Epidermal melanocyte (primary cell): Measurements from ENCODE around the gene COPZ1.
"Not testable (repeated sequence)": the region's sequence is repeated elsewhere in the genome, so short reads cannot be mapped to it uniquely, and the experiment has no call there.

Experiments used
- DNase-seq: peaks from one replicate; pipeline ENCODE4 v3.0.0; 2011; ENCODE audit warnings: low spot score; ENCODE audit not compliant: insufficient read length

Gene COPZ1

GRCh38 chr12:54331461-54331860 is 6.5 kb downstream of the COPZ1 start:
- peak; percentile 41 for DNase-seq

GRCh38 chr12:54333420-54334034 is 8.6 kb downstream of the COPZ1 start:
- no peak for DNase-seq

GRCh38 chr12:54337280-54337842 is 12.4 kb downstream of the COPZ1 start:
- no peak for DNase-seq

DNA sequence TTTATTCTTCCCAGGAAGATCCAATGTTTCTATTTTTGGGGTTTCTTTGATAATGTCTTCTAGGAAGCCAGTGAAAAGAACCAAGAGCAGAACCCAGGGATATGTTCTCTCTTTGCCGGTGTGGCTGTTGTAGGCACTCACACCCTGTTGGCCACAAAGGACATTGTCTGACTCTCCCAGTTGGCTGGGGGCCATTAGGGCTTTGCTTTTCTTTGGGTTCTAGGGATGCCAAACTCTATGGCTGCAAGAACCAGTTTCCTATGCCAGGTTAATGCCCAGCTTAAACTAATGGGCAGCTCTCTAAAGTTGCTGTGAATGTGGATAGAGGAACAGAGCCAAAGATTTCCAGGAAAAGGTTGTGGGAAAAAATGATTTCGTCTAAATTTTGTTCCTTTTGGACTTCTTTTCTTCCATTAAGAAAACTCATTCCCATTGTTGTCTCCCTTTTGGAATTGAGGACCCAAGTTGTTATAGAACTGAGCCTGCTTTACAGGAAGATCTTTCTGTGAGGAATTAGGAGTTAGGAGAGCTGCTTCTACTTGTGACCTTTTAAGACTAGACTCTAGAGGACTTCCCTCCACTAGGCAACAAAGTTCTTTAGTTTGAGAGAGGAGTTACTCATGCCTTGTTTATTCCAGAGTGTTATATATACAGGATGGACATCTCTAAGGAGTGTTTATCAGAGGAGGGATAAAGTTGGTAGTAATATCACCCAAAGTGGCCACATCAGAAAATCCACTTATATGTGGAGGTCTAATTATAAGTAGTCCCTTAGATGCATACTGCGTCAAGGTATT is 13.1 kb downstream of the COPZ1 start:
- no peak for DNase-seq

DNA sequence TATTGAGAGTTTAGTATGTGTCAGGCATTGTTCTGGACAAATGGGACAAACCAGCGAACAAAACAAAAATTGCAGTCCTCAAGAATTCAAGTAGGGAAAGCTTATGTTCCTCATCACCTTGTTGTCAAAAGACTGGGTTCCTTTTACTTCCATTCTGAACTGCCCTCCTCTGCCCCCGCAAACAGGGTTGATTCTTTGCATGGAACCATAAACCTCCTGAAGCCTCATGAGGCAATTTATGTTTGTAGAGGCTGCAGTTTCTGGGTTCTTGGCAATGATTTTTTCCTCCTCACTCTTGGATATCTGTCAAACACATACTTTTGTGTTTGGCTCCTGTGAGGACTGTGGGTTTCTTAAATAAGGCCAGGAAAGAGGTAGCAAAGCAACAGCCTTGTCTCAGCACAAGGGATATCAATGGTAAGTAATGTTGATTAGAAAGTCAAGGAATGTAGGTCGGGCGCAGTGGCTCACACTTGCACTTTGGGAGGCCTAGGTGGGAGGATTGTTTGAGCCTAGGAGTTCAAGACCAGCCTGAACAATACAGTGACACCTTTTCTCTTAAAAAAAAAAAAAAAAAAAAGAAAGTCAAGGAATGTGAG is 13.9 kb downstream of the COPZ1 start:
- no peak for DNase-seq

- no peak for DNase-seq
These were observed 15.9 kb downstream of the COPZ1 start for GRCh38 chr12:54340846-54341245.

DNA sequence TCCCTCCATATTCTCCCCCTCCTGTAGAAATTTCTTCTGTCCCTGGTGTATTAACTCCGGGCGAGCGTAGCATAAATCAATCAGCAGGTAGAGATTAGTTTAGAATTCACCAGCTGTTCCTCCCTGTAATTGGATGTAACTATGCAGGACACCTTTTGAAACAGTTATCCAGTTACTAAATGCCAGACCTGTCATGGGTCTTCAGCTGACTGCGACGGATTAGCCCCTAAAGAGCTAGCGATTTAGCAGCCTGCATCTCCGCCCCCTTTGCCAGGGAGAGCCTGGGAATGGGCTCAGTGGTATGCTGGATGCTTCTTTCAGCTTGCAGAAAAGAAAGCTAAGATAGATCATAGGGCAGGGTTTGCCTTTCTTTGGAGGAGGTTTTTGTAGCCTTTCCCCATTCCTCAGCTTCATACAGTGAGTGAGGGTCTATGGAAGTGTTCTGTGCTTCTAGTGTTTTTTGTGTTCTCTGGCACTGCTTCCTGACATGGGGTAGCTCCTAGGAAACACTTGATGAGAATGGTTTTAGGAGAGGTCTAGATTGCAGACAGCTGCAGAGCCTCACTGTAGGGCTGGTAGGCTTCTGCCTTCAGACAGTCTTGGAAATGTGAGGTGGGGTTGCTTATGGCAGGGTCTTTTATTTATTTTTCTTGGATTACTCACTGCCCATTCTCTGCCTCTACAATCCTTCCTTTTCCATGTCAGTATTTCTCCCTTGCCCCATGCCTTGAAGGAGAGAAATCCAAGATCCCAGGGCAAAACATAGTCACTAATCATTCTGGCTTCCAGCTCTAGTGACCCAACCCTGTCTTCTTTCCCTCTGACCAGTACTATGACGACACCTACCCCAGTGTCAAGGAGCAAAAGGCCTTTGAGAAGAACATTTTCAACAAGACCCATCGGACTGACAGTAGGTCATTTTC is 16.7 kb downstream of the COPZ1 start:
- DNase-seq, result no peak

DNA sequence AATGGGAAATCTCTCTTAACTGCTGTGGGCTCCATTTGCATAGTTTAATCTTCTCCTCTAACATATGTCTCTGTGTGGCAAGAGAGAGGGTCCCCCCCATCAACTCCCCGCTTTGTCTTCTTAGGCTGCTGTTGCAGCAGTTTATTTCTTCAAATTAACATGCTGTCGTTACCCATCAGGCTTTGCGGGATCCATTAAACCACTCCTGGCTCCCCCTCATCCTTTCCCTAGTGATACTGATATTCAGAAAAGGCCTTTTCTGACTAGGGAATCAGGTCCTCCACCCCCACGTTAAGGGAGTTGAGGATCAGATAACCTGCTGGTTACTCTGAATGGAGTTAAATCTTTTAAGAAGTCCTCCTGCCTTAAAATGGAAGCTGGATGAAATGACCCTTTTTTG is 24.1 kb downstream of the COPZ1 start:
- no peak for DNase-seq

DNA sequence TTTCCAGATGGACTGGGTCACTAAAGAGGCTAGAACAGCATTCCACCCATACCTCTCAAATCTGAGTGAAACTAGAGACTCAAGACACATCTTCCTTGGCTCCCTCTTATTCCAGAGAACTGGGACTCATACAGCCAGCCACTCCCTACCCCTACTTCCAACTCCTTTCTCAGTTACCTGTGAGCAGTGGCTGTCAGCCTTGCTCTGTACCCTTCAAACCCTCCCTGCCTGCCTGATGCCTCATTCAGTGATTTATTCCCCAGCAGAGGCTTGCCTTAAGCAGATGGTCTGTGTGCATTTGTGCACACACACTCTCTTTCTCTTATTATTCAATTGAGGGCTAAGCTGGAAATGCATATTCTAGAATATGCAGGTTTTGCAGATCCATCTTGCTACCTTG is 24.7 kb downstream of the COPZ1 start:
- no peak for DNase-seq

GRCh38 chr12:54350743-54351142 is 25.8 kb downstream of the COPZ1 start:
- DNase-seq, result no peak

DNA sequence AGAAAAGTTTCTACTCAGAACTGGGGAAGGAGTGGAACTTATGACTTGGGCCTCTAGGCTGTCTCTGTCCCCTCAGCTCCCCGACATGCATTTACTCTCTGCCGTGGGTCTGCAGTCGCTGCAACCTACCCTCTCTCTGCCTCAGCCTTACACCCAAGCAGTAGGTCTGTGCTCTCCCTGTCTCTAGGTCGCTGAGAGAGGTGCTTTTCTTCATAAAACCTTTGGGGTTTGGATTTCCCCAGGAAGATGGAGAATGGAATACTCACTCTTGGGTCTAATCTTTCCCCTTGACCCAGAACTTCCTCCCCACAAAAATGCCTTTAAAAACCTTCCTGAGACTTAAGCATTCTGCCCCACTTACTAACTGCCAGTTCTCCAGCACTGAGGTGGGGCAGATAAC is 26.4 kb downstream of the COPZ1 start:
- no peak for DNase-seq

DNA sequence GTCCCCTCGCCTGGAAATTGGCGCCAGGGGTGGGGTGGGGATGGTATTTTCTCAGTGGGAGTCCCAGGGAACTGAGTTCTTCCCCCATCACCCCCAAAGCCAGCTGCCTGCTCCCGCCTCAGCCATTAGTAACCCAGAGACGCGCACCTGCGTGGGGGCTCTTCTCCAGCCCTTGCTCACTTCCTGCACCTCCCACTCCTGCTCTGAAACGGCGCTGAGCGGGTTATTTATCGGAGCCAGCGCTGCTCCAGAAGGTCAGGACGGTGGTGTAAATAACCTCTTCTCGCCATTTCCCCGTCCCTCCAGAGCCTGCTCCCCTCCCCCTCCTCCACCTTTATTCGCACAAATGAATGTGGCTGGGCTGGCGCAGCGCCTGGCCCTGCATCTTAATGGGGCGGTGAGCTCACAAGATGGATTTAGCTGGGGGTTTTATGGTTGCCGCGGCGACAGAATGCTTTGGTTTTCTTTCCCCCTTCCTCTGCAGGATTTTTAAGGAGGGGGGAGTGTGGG is 27.1 kb downstream of the COPZ1 start:
- DNase-seq, result no peak

GRCh38 chr12:54352891-54353874 is 28.3 kb downstream of the COPZ1 start:
- peak; percentile 63 for DNase-seq

- DNase-seq, result not testable (repeated sequence)
These were observed 29.3 kb downstream of the COPZ1 start for GRCh38 chr12:54354271-54354670.

DNA sequence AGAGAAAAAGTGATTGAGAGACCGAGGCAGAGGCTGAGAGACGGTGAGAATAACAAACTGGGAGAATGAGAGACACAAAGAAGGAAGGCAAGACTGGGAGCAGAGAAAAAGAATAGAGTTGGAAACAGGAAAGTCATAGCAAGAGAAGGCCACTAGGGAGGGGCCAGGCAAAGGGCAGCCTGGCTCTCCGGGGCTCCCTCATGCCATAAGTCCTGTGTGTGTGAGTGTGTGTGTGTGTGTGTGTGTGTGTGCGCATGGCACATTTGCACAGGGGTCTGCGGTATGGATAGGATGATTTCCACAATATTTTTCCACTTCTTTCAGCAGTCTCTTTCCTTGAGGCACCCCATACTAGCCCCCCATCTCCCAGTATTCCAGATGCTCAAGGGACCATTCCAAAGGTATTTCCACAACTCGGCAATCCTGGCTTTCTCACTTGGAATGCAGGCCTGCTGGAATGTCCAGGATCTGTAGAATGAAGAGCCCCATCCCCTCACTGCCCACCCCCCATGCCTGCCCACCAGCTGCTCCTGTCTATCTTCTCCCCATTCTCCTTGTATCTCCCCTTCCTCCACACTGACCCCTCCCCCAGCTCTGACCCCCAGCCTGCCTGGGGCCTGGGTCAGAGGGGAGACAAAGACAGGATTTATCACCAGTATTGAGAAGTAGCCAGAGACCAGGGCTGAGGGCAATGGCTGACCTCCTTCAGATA is 30.3 kb downstream of the COPZ1 start:
- no peak for DNase-seq

GRCh38 chr12:54356228-54356627 is 31.3 kb downstream of the COPZ1 start:
- DNase-seq, result no peak

- DNase-seq, result no peak
These were observed 32.0 kb downstream of the COPZ1 start for GRCh38 chr12:54356951-54357356.

GRCh38 chr12:54357506-54358190 is 32.7 kb downstream of the COPZ1 start:
- DNase-seq, result no peak
